HepG2 (cell line): ENCODE results near the gene MINDY1. TPM values are rescaled to one million over a fixed set of nuclear protein-coding genes. Genes with fewer than 3 reads are reported as not detected.

Experiments used
- ATF3 ChIP-seq: sonication (generic); formaldehyde crosslinking; IDR thresholded peaks from 2 replicates; pipeline ENCODE4 v1.4.0; 2020; ENCODE audit warnings: missing genetic modification reagents
- BATF2 ChIP-seq: sonication (generic); formaldehyde crosslinking; IDR thresholded peaks from 2 replicates; pipeline ENCODE4 v1.8.0; 2022; ENCODE audit warnings: mild to moderate bottlenecking, missing genetic modification reagents, moderate library complexity
- BCL6 ChIP-seq: IDR thresholded peaks from 2 replicates; pipeline ENCODE4 v1.6.1; 2016; ENCODE audit warnings: missing genetic modification reagents, missing compliant biosample characterization
- BORCS8-MEF2B ChIP-seq: sonication (generic); formaldehyde crosslinking; IDR thresholded peaks from 2 replicates; pipeline ENCODE4 v1.8.0; 2022; ENCODE audit warnings: mild to moderate bottlenecking, missing genetic modification reagents
- ERF ChIP-seq: IDR thresholded peaks from 2 replicates; pipeline ENCODE4 v1.6.1; 2018; ENCODE audit warnings: missing biosample characterization, missing genetic modification reagents
- KAT8 ChIP-seq: IDR thresholded peaks from 2 replicates; pipeline ENCODE4 v1.6.1; 2016; ENCODE audit warnings: missing genetic modification reagents, missing compliant biosample characterization
- NBN ChIP-seq: fragments of 450-650 bp; conservative IDR thresholded peaks from 2 replicates; pipeline ENCODE4 v1.6.1; 2017
- POLR2AphosphoS5 ChIP-seq: IDR thresholded peaks from 2 replicates; pipeline ENCODE4 v1.6.1; 2012; ENCODE audit warnings: low read depth, low read length
- RFX3 ChIP-seq: IDR thresholded peaks from 2 replicates; pipeline ENCODE4 v1.6.1; 2016; ENCODE audit warnings: missing biosample characterization, missing genetic modification reagents
- SALL1 ChIP-seq: sonication (generic); formaldehyde crosslinking; IDR thresholded peaks from 2 replicates; pipeline ENCODE4 v1.8.0; 2022; ENCODE audit warnings: mild to moderate bottlenecking, missing genetic modification reagents
- ZBTB4 ChIP-seq: sonication (generic); formaldehyde crosslinking; IDR thresholded peaks from 2 replicates; pipeline ENCODE4 v1.4.0; 2020; ENCODE audit warnings: missing genetic modification reagents, mild to moderate bottlenecking, borderline replicate concordance
- ZFY ChIP-seq: sonication (generic); formaldehyde crosslinking; IDR thresholded peaks from 2 replicates; pipeline ENCODE4 v1.4.0; 2020; ENCODE audit warnings: missing genetic modification reagents
- ZNF136 ChIP-seq: sonication (generic); formaldehyde crosslinking; IDR thresholded peaks from 2 replicates; pipeline ENCODE4 v1.8.1; 2022; ENCODE audit warnings: low read depth, mild to moderate bottlenecking, moderate library complexity, missing genetic modification reagents
- ZNF33B ChIP-seq: sonication (generic); formaldehyde crosslinking; IDR thresholded peaks from 2 replicates; pipeline ENCODE4 v1.5.1; 2020; ENCODE audit warnings: mild to moderate bottlenecking, missing genetic modification reagents
- ZNF709 ChIP-seq: sonication (generic); formaldehyde crosslinking; IDR thresholded peaks from 2 replicates; pipeline ENCODE4 v1.5.0; 2020; ENCODE audit warnings: mild to moderate bottlenecking, missing genetic modification reagents
- polyA plus RNA-seq, 8 experiments: library from polyadenylated mRNA; depleted of rRNA in 3 of 8; stranded (reverse) in 7 of 8; unstranded in 1 of 8; fragments of >200 nt; fragmentation: Illumina TruSeq in 4 of 8; extraction: Trizol in 4 of 8; gene quantifications; 2 replicates each; pipeline versions ENCODE4 v1.2.1 to v1.2.3, GENCODE V29; 2011 to 2016; ENCODE audit warnings: low read depth in 4 of 8, missing spikeins in 1 of 8, mixed read lengths in 1 of 8; ENCODE audit not compliant: insufficient read depth in 1 of 8
- total RNA-seq, 5 experiments: library from RNA; depleted of rRNA; stranded (reverse); fragments of >200 nt; fragmentation: Illumina TruSeq; extraction: Trizol; gene quantifications; 2 replicates each; pipeline ENCODE4 v1.2.3, GENCODE V29; 2016; ENCODE audit warnings: low read depth in 1 of 5
- TF ChIP-seq, protein P1 (sequence below): IDR thresholded peaks from 2 replicates; pipeline ENCODE4 v1.6.1; 2016; ENCODE audit warnings: mild to moderate bottlenecking, missing biosample characterization, missing genetic modification reagents
- TF ChIP-seq, protein P2 (sequence below): sonication (generic); formaldehyde crosslinking; IDR thresholded peaks from 2 replicates; pipeline ENCODE4 v1.5.0; 2020; ENCODE audit warnings: mild to moderate bottlenecking, missing genetic modification reagents, borderline replicate concordance
- TF ChIP-seq, protein P3 (sequence below): sonication (generic); formaldehyde crosslinking; IDR thresholded peaks from 2 replicates; pipeline ENCODE4 v1.9.0; 2021; ENCODE audit warnings: missing genetic modification reagents, mild to moderate bottlenecking, borderline replicate concordance

Gene MINDY1
- total and polyA plus RNA-seq, 2 of the 13 experiments (the other 11 are each of a cell fraction or from before 2014, with no cell fraction given): 11.1 to 15.0 TPM

DNA sequence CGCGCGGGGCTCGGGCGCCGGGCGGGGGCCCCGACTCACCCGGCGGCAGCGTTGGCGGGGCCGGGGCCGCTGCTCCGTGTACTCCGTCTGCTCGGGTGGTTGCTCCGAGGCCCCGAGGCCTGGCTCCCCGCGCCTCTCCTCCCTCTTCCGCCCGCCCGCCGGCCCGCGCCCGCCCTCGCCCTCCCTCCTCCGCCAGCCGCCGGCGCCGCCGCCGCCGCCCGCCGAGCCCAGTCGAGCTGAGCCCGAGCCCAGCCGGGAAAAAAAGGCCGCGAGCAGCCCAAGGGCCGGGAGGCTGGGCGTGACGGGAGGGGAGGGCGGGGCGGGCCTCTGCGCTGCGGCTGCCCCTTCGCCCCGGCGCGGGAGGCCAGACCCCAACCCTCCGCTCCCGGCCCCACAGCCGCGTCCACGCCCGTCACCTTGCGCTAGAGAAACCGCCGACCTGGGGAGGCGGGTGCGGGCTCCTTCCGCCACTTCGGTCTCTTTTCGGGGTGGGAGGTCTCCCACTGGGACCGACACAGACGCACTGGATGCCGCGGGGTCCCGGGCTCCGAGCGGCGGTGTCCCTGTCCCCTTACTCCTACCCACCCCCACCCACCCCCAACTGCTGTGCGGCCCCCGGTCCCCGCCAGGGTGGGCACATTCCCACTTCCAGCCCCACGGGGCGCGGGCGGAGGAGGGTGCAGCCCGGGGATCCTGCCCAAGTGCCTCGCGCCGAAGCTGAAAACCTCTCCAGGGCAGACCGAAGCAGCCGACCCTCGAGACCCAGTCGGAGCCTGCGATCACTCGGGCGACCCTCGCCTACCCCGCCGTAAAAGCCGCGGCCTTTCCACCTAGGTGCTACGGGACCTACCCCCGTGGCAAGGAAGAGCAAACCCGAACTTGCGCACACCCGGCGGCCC is 31.9 kb downstream of the MINDY1 start, which contains the start of gene CERS2 (continued):
- TF ChIP-seq, protein P1, sequence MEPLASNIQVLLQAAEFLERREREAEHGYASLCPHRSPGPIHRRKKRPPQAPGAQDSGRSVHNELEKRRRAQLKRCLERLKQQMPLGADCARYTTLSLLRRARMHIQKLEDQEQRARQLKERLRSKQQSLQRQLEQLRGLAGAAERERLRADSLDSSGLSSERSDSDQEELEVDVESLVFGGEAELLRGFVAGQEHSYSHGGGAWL (CRISPR knock-in tag): 0 out of 2 replicates have a peak, but pooled peaks have one; percentile 25
- TF ChIP-seq BATF2 (0 out of 2 replicates have a peak, but pooled peaks have one; percentile 40), ZBTB4 (no peak), ZNF709 (CRISPR knock-in tag) (no peak), BCL6 (peak; percentile 35; the same call in 1 of the 2 replicates), NBN (no peak), ATF3 (CRISPR knock-in tag) (no peak), ZNF136 (CRISPR knock-in tag) (no peak), KAT8 (CRISPR knock-in tag) (peak; percentile 46; the same call in 1 of the 2 replicates), ZNF33B (CRISPR knock-in tag) (no peak), ZFY (peak; percentile 73), POLR2AphosphoS5 (peak; percentile 63), SALL1 (CRISPR knock-in tag) (peak; percentile 27; the same call in 1 of the 2 replicates), RFX3 (CRISPR knock-in tag) (no peak), BORCS8-MEF2B (CRISPR knock-in tag) (peak; percentile 46; the same call in 1 of the 2 replicates), ERF (CRISPR knock-in tag) (0 out of 2 replicates have a peak, but pooled peaks have one; percentile 37)
- TF ChIP-seq, protein P2, sequence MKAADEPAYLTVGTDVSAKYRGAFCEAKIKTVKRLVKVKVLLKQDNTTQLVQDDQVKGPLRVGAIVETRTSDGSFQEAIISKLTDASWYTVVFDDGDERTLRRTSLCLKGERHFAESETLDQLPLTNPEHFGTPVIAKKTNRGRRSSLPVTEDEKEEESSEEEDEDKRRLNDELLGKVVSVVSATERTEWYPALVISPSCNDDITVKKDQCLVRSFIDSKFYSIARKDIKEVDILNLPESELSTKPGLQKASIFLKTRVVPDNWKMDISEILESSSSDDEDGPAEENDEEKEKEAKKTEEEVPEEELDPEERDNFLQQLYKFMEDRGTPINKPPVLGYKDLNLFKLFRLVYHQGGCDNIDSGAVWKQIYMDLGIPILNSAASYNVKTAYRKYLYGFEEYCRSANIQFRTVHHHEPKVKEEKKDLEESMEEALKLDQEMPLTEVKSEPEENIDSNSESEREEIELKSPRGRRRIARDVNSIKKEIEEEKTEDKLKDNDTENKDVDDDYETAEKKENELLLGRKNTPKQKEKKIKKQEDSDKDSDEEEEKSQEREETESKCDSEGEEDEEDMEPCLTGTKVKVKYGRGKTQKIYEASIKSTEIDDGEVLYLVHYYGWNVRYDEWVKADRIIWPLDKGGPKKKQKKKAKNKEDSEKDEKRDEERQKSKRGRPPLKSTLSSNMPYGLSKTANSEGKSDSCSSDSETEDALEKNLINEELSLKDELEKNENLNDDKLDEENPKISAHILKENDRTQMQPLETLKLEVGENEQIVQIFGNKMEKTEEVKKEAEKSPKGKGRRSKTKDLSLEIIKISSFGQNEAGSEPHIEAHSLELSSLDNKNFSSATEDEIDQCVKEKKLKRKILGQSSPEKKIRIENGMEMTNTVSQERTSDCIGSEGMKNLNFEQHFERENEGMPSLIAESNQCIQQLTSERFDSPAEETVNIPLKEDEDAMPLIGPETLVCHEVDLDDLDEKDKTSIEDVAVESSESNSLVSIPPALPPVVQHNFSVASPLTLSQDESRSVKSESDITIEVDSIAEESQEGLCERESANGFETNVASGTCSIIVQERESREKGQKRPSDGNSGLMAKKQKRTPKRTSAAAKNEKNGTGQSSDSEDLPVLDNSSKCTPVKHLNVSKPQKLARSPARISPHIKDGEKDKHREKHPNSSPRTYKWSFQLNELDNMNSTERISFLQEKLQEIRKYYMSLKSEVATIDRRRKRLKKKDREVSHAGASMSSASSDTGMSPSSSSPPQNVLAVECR: peak; percentile 40; the same call in 1 of the 2 replicates
- TF ChIP-seq, protein P3, sequence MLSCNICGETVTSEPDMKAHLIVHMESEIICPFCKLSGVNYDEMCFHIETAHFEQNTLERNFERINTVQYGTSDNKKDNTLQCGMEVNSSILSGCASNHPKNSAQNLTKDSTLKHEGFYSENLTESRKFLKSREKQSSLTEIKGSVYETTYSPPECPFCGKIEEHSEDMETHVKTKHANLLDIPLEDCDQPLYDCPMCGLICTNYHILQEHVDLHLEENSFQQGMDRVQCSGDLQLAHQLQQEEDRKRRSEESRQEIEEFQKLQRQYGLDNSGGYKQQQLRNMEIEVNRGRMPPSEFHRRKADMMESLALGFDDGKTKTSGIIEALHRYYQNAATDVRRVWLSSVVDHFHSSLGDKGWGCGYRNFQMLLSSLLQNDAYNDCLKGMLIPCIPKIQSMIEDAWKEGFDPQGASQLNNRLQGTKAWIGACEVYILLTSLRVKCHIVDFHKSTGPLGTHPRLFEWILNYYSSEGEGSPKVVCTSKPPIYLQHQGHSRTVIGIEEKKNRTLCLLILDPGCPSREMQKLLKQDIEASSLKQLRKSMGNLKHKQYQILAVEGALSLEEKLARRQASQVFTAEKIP (CRISPR knock-in tag): no peak
